Measurements from ENCODE around the gene KCTD3.

DNA sequence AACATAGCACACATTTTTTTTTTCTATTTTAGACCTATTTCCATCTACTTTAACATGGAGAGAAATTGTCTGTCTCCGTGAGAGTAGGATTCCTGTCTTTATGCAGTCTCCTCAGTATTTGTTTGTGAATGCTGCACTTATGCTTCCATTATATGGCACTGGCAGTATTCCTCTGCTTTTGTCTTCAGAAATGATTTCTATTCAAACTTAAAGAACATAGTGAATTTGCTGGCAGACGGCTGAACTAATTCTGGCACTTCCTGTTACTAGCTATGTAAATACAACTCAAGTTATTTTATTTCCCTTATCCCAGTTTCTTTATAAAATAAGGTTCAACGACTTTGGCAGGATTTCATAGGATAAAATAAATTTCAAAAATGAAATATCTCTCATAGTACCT is 45.3 kb downstream of the KCTD3 start:
- TF ChIP-seq POLR2A (IDR thresholded peaks at IDR 0.05; ENCODE audit: low read depth) (no peak), EP300 (IDR thresholded peaks at IDR 0.05) (no peak), POLR2AphosphoS5 (IDR thresholded peaks at IDR 0.05) (no peak)
- TF ChIP-seq, protein P1, sequence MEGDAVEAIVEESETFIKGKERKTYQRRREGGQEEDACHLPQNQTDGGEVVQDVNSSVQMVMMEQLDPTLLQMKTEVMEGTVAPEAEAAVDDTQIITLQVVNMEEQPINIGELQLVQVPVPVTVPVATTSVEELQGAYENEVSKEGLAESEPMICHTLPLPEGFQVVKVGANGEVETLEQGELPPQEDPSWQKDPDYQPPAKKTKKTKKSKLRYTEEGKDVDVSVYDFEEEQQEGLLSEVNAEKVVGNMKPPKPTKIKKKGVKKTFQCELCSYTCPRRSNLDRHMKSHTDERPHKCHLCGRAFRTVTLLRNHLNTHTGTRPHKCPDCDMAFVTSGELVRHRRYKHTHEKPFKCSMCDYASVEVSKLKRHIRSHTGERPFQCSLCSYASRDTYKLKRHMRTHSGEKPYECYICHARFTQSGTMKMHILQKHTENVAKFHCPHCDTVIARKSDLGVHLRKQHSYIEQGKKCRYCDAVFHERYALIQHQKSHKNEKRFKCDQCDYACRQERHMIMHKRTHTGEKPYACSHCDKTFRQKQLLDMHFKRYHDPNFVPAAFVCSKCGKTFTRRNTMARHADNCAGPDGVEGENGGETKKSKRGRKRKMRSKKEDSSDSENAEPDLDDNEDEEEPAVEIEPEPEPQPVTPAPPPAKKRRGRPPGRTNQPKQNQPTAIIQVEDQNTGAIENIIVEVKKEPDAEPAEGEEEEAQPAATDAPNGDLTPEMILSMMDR (IDR thresholded peaks at IDR 0.05) = no peak

Data from esophagus muscularis mucosa (tissue), 4 donors.